Ramos (cell line): ENCODE measurements around the gene CRACR2A.

Experiments
- in situ Hi-C: fragments of 300-500 bp; cut with MboI; formaldehyde crosslinking; loops from one replicate; pipeline ENCODE4 v1.14.3; 2022; ENCODE audit warnings: low sequenced_read_pairs; ENCODE audit not compliant: unreplicated experiment

Gene CRACR2A

DNA sequence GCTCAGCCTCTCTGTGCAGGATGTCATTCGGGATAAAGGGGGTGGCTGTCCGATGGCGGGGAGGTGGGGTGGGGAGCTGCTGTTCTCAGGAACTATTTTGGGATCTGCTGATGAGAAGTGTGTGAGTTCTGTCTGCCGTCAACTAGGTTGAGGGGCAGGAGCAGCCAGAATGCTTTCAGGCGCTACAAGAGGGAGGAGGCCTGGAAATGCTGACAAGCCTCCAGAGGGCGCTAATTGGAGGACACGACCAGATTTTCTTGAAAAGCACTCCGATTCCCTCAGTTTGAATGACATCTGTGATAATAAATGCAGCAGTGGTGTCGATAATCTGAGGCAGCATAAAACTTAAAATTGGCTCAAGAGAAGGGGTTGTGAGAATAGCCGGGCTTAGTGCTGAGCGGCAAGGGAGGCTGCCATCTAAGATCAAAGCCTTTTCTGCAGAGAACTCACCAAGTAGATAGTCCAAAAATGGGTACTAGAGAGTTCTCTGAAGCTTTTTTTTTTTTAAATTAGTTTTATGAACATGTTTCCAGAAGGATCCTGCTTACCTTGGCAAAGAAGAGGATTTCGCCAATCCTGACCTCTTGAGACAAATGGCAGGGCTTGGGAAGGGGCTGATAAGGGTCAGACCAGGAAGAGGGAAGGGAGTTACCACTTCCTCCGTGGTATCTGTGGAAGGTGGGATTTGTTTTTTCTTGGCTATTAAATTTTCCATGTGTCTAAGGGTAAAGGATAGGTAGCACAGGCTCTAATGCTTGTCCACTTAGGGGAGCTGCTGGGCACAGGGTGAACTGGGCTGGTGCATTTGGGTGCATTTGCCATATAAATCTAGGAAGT, 94.4 kb downstream of the CRACR2A start:
- in situ Hi-C loops = no loop called here

DNA sequence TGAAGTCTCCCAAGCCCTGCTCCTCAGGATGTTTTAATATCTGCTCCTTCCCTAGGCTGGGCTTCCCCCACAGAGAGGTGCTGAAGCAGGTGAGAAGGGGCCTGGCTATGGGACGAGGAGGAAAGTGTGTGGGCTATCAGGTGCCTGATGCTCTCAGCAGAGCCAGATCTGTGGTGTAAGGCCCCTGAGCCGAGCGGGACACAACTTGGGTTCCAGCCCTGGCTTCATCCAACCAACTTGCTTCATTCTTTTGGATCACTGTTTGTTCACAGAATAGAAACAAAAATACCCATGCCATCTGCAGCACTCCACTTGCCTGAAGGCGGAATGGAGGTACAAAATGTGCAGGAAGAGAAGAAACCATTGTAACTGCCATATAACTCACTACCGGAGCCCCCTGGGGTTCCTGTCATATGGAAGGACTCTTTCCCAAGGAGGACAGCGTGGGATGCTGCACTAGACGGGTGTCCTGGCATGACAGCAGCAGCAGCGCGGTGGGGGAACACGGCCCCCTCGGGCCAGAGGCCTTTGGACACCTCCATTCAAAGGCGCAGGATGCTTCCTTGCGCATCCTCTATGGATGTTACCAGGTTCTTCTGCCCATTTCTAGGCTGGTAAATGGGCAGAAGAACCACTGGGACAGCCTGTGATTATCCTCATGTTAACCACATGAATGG, 95.8 kb downstream of the CRACR2A start:
- in situ Hi-C loops = no loop called here

DNA sequence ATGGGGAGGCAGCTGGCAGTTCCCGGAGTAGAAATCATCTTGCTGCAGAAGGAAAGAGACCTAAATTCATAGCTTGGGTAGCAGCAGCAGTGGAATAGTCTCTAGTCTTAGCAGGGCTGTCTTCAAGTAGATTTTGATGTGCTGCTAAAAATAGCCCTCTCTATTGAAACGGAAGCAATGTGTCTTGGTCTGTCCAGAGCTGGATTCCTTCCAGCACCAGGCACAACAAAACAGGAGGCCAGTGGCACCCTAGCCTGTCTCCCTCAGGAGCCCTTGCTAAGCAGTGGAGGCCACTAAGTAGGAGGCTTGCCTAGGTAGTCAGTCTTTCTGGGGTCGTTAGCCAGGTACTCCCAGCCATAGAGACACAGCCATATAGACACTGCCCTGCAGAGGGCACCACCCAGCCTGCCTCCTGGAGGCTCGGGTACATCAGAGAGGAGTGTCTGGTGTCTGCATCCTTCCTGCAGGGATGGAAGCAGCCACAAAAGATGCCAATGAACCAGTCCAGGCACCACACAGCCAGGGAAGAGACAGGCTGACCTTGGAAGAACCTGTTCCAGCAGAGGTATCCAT, 97.5 kb downstream of the CRACR2A start:
- in situ Hi-C loops = no loop called here

DNA sequence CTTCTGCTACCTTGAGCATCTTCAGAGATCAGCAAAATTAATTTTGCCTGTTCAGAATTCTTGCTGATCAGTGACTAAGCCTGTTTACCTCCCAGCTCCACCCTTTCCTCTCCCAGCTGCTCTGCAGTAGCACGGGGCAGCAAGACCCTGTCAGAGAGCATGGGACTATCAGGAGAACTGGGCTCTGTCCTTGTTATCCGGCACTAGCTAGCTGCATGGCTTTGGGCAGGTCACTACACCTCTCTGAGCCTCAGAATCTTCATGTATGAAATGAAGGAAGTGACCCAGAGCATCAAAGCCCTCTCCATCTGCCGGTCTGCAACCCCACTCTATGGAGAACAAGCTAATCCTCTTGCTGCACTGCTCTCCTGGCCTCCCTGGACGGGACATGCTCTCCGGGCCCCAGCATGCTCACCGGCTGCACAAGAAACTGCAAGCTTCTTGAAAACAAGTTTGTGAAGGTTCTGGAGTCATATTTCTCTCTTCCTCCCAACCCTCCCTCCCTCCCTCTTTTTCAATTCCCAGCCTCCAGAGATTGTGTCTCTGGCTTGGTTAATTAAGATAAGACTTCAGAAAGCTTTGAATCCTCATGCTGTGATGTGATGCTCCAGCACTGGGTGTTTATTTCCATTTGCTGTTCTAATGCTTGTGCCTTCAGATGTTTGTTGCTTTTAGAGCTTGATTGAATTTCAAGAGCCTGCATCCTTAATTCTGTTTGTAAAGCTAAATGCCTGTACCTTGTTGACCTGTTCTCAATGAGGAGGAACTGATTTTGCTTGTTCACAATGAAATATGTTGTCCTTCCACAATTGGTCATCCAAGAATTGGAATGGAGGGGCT, 101.1 kb downstream of the CRACR2A start:
- in situ Hi-C loops = no loop called here

DNA sequence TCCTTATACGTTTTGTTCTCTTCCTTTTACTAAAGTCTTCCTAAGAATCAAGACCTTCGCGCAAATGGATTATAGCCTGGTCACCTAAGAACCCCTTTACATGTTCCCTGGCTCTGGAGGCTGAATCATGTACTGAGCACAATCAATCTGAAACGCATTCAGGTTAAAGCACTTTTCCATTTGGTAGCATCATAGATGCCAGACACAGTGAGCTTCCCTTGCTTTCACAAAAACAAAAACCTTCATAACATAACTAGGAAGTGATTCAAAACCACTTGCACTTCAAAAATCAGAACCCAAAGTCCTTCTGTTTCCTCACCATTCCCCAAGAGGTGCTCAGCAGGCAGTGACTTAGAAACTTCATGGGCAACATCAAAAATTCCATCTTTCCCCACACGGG, 105.4 kb downstream of the CRACR2A start:
- in situ Hi-C loops = no loop called here

DNA sequence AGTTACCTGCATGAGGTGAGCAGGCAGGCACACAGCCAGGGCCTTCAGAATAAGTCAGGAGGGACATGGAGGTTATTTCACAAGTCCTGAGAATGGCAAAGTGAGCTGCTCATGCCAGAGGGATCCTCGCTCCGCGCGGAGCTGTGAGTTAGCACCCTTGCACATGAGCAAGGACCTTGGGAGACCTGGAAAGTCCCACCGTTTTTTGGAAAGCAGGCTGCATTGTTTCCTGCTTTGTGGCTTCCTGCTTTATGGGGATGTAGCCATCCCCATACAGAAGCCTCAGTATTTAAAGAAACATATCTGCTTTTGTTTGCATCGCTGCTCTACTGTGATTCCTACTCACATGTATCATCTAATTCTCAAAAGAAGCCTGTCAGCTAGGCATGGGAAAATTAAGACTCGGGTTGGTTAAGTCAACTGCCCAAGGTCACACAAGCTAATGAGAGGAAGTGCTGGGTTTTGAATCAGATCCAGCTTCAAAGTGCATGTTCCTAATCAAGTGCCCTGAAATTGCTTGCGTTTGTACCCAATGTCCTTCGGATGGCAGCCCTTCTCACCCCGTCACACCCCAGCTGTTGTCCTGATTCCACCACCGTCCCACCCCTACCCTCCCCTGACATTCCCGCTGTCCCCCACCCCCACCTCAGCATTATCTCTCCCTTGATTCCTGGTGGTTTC, 106.2 kb downstream of the CRACR2A start:
- in situ Hi-C loops = no loop called here

DNA sequence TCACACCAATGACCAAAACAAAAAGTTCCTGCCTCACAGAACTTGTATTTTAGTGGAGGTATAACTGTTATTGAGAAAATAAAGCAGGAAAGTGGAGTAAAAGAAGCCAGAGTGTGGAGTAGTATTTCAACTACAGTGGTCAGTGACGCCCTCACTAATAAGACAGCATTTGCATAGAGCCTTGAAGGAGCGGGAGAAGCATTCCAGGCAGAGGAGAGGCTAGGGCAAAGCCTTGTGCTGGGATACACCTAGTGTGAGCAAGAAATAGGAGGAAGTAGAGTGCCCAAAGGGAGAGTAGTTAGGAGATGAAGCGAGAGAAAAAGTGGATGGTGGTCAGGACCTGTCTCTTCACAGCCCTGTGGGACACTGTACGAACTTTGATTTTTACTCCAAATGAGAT, 107.8 kb downstream of the CRACR2A start:
- in situ Hi-C loops = no loop called here

DNA sequence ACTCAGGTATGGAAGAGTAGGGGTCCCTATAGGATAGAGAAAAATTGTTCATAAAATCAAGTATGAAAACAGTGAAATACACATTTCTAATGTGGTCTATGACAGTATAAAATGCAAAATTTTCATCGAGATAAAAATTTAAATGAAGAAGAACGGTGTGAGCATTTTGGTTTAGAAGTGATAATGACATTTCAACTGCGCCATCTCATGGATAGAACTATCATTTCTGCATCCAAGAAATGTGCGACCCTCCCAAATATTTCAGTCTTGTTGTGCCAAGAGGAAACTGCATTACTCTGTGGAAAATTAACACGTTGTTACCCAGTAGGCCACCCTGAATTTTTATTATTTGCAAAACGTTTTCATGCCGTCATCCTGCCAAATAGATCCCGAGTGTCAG, 108.8 kb downstream of the CRACR2A start:
- in situ Hi-C loops = no loop called here

DNA sequence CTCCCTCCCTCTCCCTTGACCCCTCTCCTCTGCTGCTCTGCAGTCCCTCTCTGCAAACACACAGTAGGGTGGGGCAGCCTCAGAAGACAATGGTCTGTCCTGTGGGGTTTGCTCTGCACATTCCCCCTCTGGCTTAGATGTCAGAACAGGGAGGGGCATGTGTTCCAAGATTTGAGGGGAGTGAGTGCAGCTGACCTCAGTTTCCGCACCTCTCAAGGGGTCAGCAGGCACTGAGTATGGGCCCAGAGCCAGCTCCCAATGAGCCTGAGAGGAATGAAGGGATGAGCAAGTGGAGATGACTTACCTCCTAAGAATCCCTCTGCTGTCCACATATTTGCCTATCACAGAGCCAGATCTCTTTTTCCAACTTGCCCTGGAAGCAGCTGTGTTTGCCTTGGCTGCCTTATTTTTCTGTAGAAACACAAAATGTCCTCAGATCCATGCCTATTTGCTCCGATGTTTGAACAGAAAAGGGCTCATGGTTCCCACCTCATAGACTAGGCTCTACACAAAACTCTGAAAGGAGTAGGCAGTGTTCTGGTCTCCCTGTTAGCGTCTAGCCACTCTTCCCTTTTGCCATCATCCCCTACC, 111.4 kb downstream of the CRACR2A start:
- in situ Hi-C loops = no loop called here

DNA sequence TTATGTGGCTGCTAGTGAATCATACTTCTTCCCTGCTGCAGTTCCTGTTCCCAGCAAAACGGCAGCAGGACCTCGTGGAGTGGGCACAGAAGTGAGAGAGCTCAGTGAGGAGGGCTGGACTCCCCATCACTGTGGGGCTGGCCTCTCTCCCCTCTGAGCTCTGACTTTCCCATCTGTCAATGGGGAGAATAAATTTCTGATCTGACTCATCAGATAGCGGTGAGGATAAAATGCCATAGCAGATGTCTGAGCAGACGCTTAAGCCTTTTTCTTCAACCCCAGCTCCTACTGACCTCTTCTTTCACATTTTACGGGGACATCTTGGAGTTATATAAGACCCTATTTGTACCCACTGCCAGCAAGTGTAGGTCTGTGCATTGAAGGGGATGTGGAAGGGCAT, 116.6 kb downstream of the CRACR2A start:
- in situ Hi-C loops = no loop called here

DNA sequence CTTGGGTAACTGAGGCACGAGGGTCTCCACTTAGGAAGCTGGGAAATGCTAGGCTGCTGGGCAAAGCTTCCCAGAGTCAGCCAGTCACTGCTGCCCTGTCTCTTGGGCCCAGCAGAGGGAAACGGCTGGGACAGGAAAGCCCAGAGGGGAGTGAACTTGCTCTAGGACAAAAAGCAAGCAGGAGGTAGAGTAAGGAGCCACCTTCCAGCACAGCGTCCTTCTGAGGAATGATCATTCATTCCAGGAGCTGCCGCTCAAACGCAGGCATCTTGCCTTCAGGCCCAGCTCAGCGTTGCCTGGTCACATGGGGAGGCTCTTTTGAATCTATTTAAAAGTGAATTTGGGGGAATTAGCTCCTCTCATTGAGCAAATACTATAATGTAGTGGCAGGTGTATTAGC, 118.6 kb downstream of the CRACR2A start:
- in situ Hi-C loops = no loop called here

DNA sequence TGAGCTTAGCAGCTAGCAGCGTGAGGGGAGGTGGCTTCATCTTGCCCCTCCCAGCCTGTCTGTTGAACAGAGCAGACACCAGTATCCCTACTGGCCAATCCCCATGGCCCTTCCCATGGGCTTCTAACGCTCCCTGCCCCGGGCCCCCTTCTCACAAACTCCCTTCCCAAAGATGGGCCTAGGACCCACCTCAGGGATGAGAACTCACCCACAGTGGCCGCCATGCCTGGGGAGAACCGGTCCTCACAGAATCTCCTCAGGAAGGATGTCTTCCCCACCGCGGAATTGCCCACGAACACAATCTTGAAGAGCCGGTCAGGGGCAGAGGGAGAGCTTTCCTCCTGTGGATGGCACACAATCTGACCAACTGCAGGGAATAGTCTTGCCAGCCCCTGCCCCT, 119.5 kb downstream of the CRACR2A start:
- in situ Hi-C loops = no loop called here

DNA sequence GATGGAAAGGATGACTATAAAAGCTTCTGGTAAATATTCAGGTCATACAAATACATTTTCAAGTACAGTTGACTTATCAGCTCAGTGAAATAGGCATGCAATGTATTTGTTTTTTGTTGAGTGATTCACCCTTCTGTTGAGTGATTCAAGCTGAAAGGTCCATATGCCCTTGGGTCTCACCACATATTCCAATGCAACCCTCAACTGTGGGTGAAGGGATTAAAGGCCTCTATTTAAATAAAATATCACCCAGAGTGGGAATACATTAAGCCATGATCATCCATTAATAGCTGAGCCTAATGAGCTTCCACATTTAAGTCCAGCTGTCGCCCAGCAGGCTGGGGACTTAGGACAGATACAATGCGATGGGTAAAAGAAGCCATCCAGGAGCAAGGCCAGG, 120.2 kb downstream of the CRACR2A start:
- in situ Hi-C loops = no loop called here

DNA sequence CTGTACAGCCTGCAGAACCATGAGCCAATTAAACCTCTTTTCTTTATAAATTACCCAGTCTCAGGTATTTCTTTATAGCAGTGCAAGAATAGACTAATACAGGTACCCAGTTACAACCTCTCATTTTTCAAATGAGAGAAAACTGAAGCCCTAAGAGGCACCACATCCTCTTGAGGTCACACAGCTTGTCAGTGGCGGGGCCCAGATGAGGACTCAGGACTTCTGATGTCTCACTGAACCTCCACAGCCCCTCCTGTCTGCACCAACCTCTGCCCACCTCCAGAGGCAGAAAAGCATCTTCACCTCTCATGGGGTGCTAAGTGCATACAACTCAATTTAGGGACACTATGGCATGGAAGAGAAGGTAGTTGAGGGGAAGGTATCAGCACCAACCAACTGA, 120.7 kb downstream of the CRACR2A start:
- in situ Hi-C loops = no loop called here

DNA sequence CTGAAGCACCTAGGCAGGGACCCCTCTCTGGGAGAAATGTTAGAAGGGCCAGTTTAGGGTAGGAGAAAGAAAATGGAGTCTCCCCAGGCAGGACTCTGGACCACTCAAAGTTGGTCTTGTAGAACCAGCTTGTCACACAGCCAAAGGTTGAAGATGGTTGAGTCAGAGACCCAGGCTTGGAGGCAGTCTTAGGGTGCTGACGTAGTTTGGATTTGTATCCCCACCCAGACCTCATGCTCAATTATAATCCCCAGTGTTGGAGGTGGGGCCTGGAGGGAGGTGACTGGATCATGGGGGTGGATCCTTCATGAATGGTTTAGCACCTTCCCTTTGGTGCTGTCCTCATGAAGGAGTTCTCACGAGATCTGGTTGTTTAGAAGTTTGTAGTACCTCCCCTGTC, 121.2 kb downstream of the CRACR2A start:
- in situ Hi-C loops = no loop called here

DNA sequence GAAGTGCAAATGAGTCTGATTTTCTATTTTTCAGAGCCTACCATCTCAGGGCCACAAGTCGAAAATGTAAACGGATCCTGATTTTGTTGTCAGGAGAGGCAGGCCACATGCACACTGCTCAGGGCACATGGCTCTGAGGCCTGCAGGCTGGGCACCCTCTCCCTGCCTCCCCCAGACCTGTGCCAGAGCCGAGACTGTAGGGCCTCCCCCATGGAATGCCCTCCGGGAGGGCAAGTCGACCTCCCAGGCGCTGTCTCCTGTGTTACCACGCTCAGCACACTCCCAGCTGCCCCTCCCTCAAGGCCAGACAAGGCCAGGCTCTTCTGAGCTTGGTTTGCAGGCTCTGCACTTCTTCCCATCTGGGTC, 121.7 kb downstream of the CRACR2A start:
- in situ Hi-C loops = no loop called here

DNA sequence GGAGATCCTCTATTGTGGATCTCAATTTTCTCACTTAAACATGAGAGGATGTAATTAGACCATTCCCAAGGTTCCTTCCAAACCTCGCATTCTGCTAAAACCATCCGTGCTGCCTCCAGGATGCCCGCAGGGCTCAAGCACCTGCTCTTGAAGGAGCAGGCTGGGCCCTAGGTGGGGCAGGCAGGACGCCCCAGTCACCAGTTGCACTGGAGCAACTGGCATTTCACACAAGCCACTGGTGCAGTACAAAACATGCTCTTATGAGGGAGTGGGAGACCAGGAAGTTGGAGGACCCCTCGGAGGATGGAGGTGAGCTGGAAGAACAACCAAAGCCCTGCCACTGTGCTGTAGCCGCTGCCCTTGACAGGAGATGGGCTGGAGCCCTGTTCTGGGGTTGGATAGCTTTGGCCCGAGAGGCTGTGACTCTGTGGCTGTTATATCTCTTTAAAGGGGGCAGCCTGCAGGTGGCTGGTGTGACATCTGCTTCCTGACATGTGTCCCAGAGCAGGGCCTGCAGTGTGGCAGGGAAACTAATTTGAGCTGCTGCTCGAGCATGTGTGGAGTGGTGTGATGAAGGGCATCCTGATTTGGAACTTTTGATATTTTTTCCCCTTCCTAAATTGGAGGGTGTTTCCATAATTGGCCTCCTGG, 122.2 kb downstream of the CRACR2A start:
- in situ Hi-C loops = no loop called here

DNA sequence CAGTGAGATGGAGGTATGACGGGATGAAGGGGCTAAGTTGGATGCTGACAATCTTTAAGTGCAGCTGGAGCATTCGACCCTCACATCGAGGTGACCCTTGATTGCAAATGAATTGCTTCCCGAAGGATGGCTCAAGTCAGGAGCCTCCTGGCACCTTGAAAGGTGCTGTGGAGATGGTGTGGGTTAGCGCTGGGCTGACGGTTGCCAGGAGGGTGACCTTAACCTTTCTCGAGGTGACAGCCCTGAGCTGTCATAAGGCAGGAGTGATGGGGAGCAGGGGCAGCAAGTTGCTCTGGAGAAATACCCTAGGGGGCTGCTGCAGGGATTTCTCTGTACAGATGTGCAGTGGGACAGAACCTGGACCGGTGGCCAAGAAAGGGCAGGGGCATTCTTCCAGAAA, 122.8 kb downstream of the CRACR2A start:
- in situ Hi-C loops = no loop called here

DNA sequence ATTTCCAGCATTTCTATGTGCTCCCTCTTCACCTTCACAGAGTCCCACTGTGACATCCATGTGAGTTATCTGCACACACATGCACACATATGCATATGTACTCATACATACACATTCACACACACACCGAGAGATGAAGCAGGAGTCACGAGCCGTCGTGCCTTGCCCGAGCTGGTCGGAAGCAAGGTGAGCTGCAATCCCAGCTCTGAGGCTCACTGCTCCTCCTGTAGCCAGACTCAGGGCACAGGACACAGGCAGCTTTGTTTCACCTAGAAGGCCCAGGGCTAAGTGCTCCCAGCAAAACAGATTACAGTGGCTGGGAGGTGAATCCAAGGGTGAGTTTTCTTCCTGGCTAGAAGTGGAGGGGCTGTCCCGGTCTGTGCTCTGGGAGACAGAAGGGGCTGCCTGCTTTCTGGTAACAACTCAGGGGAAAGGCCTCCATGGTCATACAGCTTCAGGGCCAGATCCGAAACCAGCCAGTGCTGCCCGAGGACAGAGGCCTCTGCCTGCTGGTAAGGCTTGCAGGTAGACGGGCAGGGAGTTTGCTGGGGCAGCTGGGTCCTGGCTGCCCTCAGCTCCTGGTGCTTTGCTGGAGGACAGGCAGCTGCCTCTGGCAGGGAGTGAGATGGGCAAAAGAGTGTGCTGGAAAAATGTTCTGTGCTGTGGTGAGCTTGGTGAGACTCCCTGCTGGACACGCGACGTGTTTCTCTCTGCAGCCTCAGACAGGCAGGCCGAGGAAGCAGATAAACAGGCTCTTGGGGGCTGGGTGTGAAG, 123.7 kb downstream of the CRACR2A start:
- in situ Hi-C loops = no loop called here
